Gastroesophageal sphincter (tissue), 4 donors: ENCODE data around the gene COL4A6. TPM values are rescaled to one million over a fixed set of nuclear protein-coding genes. Genes with fewer than 3 reads are reported as not detected.

Experiments
- ATAC-seq: fragments of 150-250 bp; one replicate; pipeline ENCODE4 v1.9.1; 2016; ENCODE audit warnings: mild to moderate bottlenecking, moderate library complexity
- H3K27ac ChIP-seq, 4 donors: fragments of 200-600 bp; sonication (generic) in 3 of 4; 1 replicate in 3 of 4; 2 replicates in 1 of 4; pipeline ENCODE4 v1.5.1; 2016 to 2019
- H3K27me3 ChIP-seq: fragments of 200-600 bp; sonication (generic); one replicate; pipeline ENCODE4 v1.5.1; 2019
- H3K36me3 ChIP-seq, 2 donors: fragments of 200-600 bp; sonication (generic); one replicate each; pipeline ENCODE4 v1.5.1; 2019; ENCODE audit warnings: control low read depth in 1 of 2
- H3K4me1 ChIP-seq, 3 donors: fragments of 200-600 bp; sonication (generic); 1 replicate in 2 of 3; 2 replicates in 1 of 3; pipeline ENCODE4 v1.5.1; 2016 to 2019; ENCODE audit warnings: control low read depth in 2 of 3
- H3K4me3 ChIP-seq, 2 donors: fragments of 200-600 bp; sonication (generic); one replicate each; pipeline ENCODE4 v1.5.1; 2019; ENCODE audit warnings: mild to moderate bottlenecking in 1 of 2, moderate library complexity in 1 of 2
- H3K9me3 ChIP-seq, 3 donors: fragments of 200-600 bp; sonication (generic); one replicate each; pipeline ENCODE4 v1.5.1; 2017 to 2019; ENCODE audit warnings: control low read depth in 2 of 3
- CTCF ChIP-seq, 4 experiments: fragments of 200-600 bp in 2 of 4; fragments of 450-650 bp in 2 of 4; sonication (generic) in 1 of 4; IDR thresholded peaks; one replicate each; pipeline ENCODE4 v1.5.1; 2017 to 2019; ENCODE audit warnings: antibody characterized with exemption in 4 of 4, mild to moderate bottlenecking in 2 of 4, moderate library complexity in 2 of 4
- EP300 ChIP-seq: sonication (generic); formaldehyde crosslinking; IDR thresholded peaks from one replicate; pipeline ENCODE4 v1.6.1; 2017; ENCODE audit warnings: antibody characterized with exemption, mild to moderate bottlenecking
- POLR2A ChIP-seq, 2 donors: fragments of 450-650 bp; IDR thresholded peaks; one replicate each; pipeline ENCODE4 v1.6.1; 2017; ENCODE audit warnings: antibody characterized with exemption in 2 of 2, mild to moderate bottlenecking in 2 of 2, moderate library complexity in 1 of 2
- POLR2AphosphoS5 ChIP-seq: sonication (generic); formaldehyde crosslinking; IDR thresholded peaks from one replicate; pipeline ENCODE4 v1.6.1; 2017; ENCODE audit warnings: antibody characterized with exemption
- WGBS, 2 donors: methylation state at CpG; one replicate each; pipeline ENCODE4 v1.1.5; 2018; ENCODE audit warnings: low coverage in 1 of 2; 5-methylcytosine and 5-hydroxymethylcytosine counted together
- total RNA-seq, 4 donors: library from RNA; depleted of rRNA; stranded (reverse); fragments of >200 nt; gene quantifications; one replicate each; pipeline ENCODE4 v1.1.0, GENCODE V29; 2016

Gene COL4A6
- total RNA-seq, 4 donors from 2014 or later, result 103 to 369 (median 213) TPM

GRCh38 chrX:108426262-108426661 is 12.0 kb downstream of the COL4A6 start:
- no peaks in the 10 kb centered on the region for H3K36me3 ChIP-seq
- no peaks in the 10 kb centered on the region for H3K27me3 ChIP-seq
- H3K4me1 ChIP-seq, result peaks cover 0 to 13% (median 0%) of the 10 kb centered on the region in 3 donors
- peak overlapping the region in 3 of 4 donors; percentile 15 to 48 (median 41) for H3K27ac ChIP-seq
- no peak for ATAC-seq
- 56 to 100% methylated on average over 1 of the region's 1 CpG for WGBS, 2 donors
- no peak overlapping the region for H3K4me3 ChIP-seq
- no peak for TF ChIP-seq POLR2AphosphoS5
- TF ChIP-seq POLR2A (IDR thresholded peaks at IDR 0.05), result no peak
- TF ChIP-seq CTCF (IDR thresholded peaks at IDR 0.05), result no peak
- no peak for TF ChIP-seq EP300
- H3K9me3 ChIP-seq, result no peaks in the 10 kb centered on the region

- ATAC-seq, result no peak
- Histone ChIP-seq H3K27me3 (no peaks in the 10 kb centered on the region), H3K9me3 (no peaks in the 10 kb centered on the region), H3K4me1 (peaks cover 0 to 15% (median 0%) of the 10 kb centered on the region in 3 donors), H3K36me3 (no peaks in the 10 kb centered on the region), H3K4me3 (no peak overlapping the region), H3K27ac (peak overlapping the region in 1 of 4 donors; percentile 3)
- TF ChIP-seq POLR2AphosphoS5, result no peak
- TF ChIP-seq POLR2A (IDR thresholded peaks at IDR 0.05), result no peak
- no peak for TF ChIP-seq CTCF (IDR thresholded peaks at IDR 0.05)
- WGBS, 2 donors, result 57 to 78% methylated on average over 1 of the region's 1 CpG
Observed at GRCh38 chrX:108420481-108420880, 17.7 kb downstream of the COL4A6 start.

DNA sequence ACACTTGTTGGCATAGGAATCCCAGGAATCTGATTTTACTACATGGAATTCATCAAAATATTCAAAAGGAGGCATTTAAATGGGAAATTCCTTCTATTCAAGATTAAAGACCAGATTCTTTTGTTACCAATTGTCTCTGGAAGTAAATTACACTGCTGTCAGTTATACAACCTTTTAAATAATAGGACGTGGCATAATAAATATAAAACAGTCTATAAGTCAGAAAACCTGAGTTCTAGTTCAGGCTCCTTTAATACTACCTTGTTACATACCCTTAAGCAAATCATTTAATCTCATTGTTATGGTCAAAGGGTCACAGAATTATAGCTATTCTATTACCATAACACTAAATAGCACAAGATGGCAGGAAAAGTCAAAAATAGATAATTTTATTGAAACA is 18.8 kb downstream of the COL4A6 start:
- no peaks in the 10 kb centered on the region for H3K9me3 ChIP-seq
- H3K4me1 ChIP-seq, result peaks cover 0 to 15% (median 0%) of the 10 kb centered on the region in 3 donors
- ATAC-seq, result no peak
- TF ChIP-seq POLR2A (IDR thresholded peaks at IDR 0.05) (no peak), EP300 (no peak), POLR2AphosphoS5 (no peak), CTCF (IDR thresholded peaks at IDR 0.05) (no peak)
- H3K27me3 ChIP-seq, result no peaks in the 10 kb centered on the region
- H3K27ac ChIP-seq, result no peak overlapping the region
- H3K36me3 ChIP-seq, result no peaks in the 10 kb centered on the region
- H3K4me3 ChIP-seq, result no peak overlapping the region
- 41 to 80% methylated on average over 1 of the region's 1 CpG for WGBS, 2 donors

DNA sequence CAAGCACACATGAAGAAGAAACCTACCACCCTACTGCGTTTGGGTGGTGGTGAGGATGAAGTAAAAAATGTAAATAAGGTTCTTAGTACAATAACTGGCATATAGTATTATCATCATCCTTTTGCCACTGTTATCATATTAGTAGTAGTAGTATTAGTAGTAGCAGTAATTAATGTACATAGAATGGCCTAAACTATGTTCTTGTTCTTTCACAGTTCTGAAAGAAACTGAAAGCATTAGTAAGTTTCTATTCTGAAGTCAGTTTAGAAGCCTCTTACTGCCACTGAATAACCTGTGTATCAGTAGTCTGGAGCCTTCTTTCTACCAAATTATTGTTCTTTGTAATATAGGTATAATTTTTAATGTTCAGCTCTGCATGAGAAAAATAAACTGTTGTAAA is 21.0 kb downstream of the COL4A6 start:
- Histone ChIP-seq H3K27me3 (no peaks in the 10 kb centered on the region), H3K36me3 (no peaks in the 10 kb centered on the region), H3K4me3 (no peak overlapping the region), H3K4me1 (peaks cover 0 to 15% (median 0%) of the 10 kb centered on the region in 3 donors), H3K9me3 (no peaks in the 10 kb centered on the region), H3K27ac (peak overlapping the region in 2 of 4 donors; percentile 2 to 17)
- WGBS, 2 donors, result 25% methylated on average over 1 of the region's 1 CpG; no CpG with 5 or more reads in 1 of the 2 donors
- TF ChIP-seq POLR2A (IDR thresholded peaks at IDR 0.05) (no peak), CTCF (IDR thresholded peaks at IDR 0.05) (no peak), POLR2AphosphoS5 (no peak), EP300 (no peak)
- ATAC-seq, result no peak

GRCh38 chrX:108415891-108416290 is 22.3 kb downstream of the COL4A6 start:
- H3K27me3 ChIP-seq, result no peaks in the 10 kb centered on the region
- TF ChIP-seq EP300 (no peak), POLR2AphosphoS5 (no peak), CTCF (IDR thresholded peaks at IDR 0.05) (no peak), POLR2A (IDR thresholded peaks at IDR 0.05) (no peak)
- no peak overlapping the region for H3K4me3 ChIP-seq
- peaks cover 0 to 15% (median 0%) of the 10 kb centered on the region in 3 donors for H3K4me1 ChIP-seq
- H3K9me3 ChIP-seq, result no peaks in the 10 kb centered on the region
- 8 to 12% methylated on average over 2 of the region's 2 CpGs for WGBS, 2 donors
- ATAC-seq, result no peak
- H3K36me3 ChIP-seq, result no peaks in the 10 kb centered on the region
- peak overlapping the region in 2 of 4 donors; percentile 4 to 17 for H3K27ac ChIP-seq
